Upper lobe of left lung (tissue), 4 donors: Measurements from ENCODE around the gene PPP3CA.

Experiments
- CTCF ChIP-seq, 6 experiments: fragments of 450-650 bp in 4 of 6; fragments of 200-600 bp in 2 of 6; sonication (generic) in 2 of 6; IDR thresholded peaks; one replicate each; pipeline ENCODE4 v1.5.1; 2016 to 2019; ENCODE audit warnings: antibody characterized with exemption in 6 of 6
- EP300 ChIP-seq, 4 donors: sonication (generic); formaldehyde crosslinking; IDR thresholded peaks; one replicate each; pipeline ENCODE4 v1.5.1; 2017; ENCODE audit warnings: antibody characterized with exemption in 4 of 4, control low read depth in 2 of 4
- POLR2AphosphoS5 ChIP-seq, 2 donors: sonication (generic); formaldehyde crosslinking; IDR thresholded peaks; one replicate each; pipeline ENCODE4 v1.5.1; 2017; ENCODE audit warnings: antibody characterized with exemption in 2 of 2

GRCh38 chr4:101103381-101104142 is 243.8 kb downstream of the PPP3CA start:
- TF ChIP-seq CTCF (IDR thresholded peaks at IDR 0.05): no peak
- TF ChIP-seq POLR2AphosphoS5 (IDR thresholded peaks at IDR 0.05): no peak
- no peak for TF ChIP-seq EP300 (IDR thresholded peaks at IDR 0.05)
